Measurements from ENCODE around the gene BLOC1S4.

GRCh38 chr4:6716018-6716911 lies at the start of gene BLOC1S4:
- TF ChIP-seq POLR2A (IDR thresholded peaks at IDR 0.05; ENCODE audit: low read length) (peak; percentile 84), GATA1 (IDR thresholded peaks at IDR 0.05; ENCODE audit: low read depth, low read length) (no peak)
